IMR-90 (cell line): Measurements from ENCODE around the gene KRT77. TPM values are rescaled to one million over a fixed set of nuclear protein-coding genes. Genes with fewer than 3 reads are reported as not detected.
A peak's percentile ranks its signal among the peaks of the same experiment; 100 is the strongest.

Experiments used
- ATAC-seq: fragments of 200-7000 bp; cut with Tn5 transposase; 2 replicates; pipeline ENCODE4 v1.9.1; 2020; ENCODE audit warnings: low read depth, mild to moderate bottlenecking, moderate library complexity
- BruUV-seq: library from RNA; stranded (reverse); fragments of 400-500 nt; replicated peaks from 2 replicates; lab custom pipeline; 2021; lab: Mats Ljungman, UMichigan
- CTCF ChIA-PET: fragments of 300-600 bp; formaldehyde crosslinking; extraction: SDS; loops from one replicate; lab custom pipeline; 2021; ENCODE audit warnings: antibody characterized with exemption; lab: Yijun Ruan, JAX
- POLR2A ChIA-PET: fragments of 300-600 bp; sonication (Branson Sonifier 250); formaldehyde crosslinking; loops from one replicate; lab custom pipeline; 2022; ENCODE audit warnings: antibody characterized with exemption; ENCODE audit not compliant: unreplicated experiment; lab: Charles Lee
- DNase-seq: peaks from one replicate; pipeline ENCODE4 v3.0.0; 2013
- H2AFZ ChIP-seq: replicated peaks from 2 replicates; pipeline ENCODE3; 2013; ENCODE audit warnings: low read length, mild to moderate bottlenecking; ENCODE audit not compliant: poor library complexity
- H2AK5ac ChIP-seq: 2 replicates; pipeline ENCODE4 v1.6.1; 2013; ENCODE audit warnings: low read depth, low read length, inconsistent platforms
- H2AK9ac ChIP-seq: replicated peaks from 2 replicates; pipeline ENCODE3; 2013; ENCODE audit warnings: mild to moderate bottlenecking, low read depth, low read length, moderate library complexity; ENCODE audit not compliant: poor library complexity
- H2BK120ac ChIP-seq: 2 replicates; pipeline ENCODE4 v1.6.1; 2013; ENCODE audit warnings: low read depth, low read length, inconsistent platforms
- H2BK15ac ChIP-seq: 3 replicates; pipeline ENCODE4 v1.6.1; 2013; ENCODE audit warnings: low read depth, low read length, inconsistent platforms
- H2BK20ac ChIP-seq: 2 replicates; pipeline ENCODE4 v1.6.1; 2013; ENCODE audit warnings: low read depth, mild to moderate bottlenecking, inconsistent platforms, low read length, moderate library complexity
- H2BK5ac ChIP-seq: 2 replicates; pipeline ENCODE4 v1.6.1; 2013; ENCODE audit warnings: mild to moderate bottlenecking, low read depth, low read length, inconsistent platforms; ENCODE audit not compliant: poor library complexity, severe bottlenecking
- H3K14ac ChIP-seq: replicated peaks from 2 replicates; pipeline ENCODE4 v1.6.1; 2013; ENCODE audit warnings: low read depth, low read length, inconsistent platforms
- H3K18ac ChIP-seq: 2 replicates; pipeline ENCODE4 v1.6.1; 2013; ENCODE audit warnings: low read depth, low read length, control low read depth
- H3K23ac ChIP-seq: 2 replicates; pipeline ENCODE4 v1.6.1; 2013; ENCODE audit warnings: low read depth, low read length, inconsistent platforms
- H3K27ac ChIP-seq: 2 replicates; pipeline ENCODE4 v1.5.1; 2013; ENCODE audit warnings: mild to moderate bottlenecking, control low read depth, low read length; ENCODE audit not compliant: insufficient read depth
- H3K27me3 ChIP-seq: 2 replicates; pipeline ENCODE4 v1.6.1; 2013; ENCODE audit warnings: low read length; ENCODE audit not compliant: control insufficient read depth, insufficient read depth
- H3K36me3 ChIP-seq: 2 replicates; pipeline ENCODE4 v1.6.1; 2013; ENCODE audit warnings: low read length, mixed read lengths; ENCODE audit not compliant: control insufficient read depth, insufficient read depth
- H3K4ac ChIP-seq: 2 replicates; pipeline ENCODE4 v1.6.1; 2013; ENCODE audit warnings: low read depth, low read length, inconsistent platforms
- H3K4me1 ChIP-seq: 2 replicates; pipeline ENCODE4 v1.6.1; 2013; ENCODE audit warnings: low read length, mixed read lengths; ENCODE audit not compliant: control insufficient read depth, insufficient read depth
- H3K4me2 ChIP-seq: 2 replicates; pipeline ENCODE4 v1.6.1; 2013; ENCODE audit warnings: low read depth, mild to moderate bottlenecking, control low read depth, low read length, moderate library complexity
- H3K4me3 ChIP-seq: 2 replicates; pipeline ENCODE4 v1.5.1; 2013; ENCODE audit warnings: low read depth, mild to moderate bottlenecking, control low read depth, low read length, moderate library complexity; ENCODE audit not compliant: insufficient read depth
- H3K56ac ChIP-seq: 2 replicates; pipeline ENCODE4 v1.6.1; 2013; ENCODE audit warnings: low read length, inconsistent platforms; ENCODE audit not compliant: insufficient read depth; ENCODE audit errors: extremely low read depth
- H3K79me1 ChIP-seq, 2 experiments: 2 replicates each; pipeline ENCODE4 v1.6.1; 2013; ENCODE audit warnings: low read length in 2 of 2, inconsistent platforms in 1 of 2, low read depth in 1 of 2
- H3K9ac ChIP-seq: 2 replicates; pipeline ENCODE4 v1.6.1; 2013; ENCODE audit warnings: low read depth, low read length, control low read depth
- H3K9me1 ChIP-seq: 2 replicates; pipeline ENCODE4 v1.6.1; 2013; ENCODE audit warnings: low read length, inconsistent platforms; ENCODE audit not compliant: insufficient read depth
- H3K9me3 ChIP-seq: 2 replicates; pipeline ENCODE4 v1.6.1; 2013; ENCODE audit warnings: low read length; ENCODE audit not compliant: control insufficient read depth, insufficient read depth
- H4K20me1 ChIP-seq: 2 replicates; pipeline ENCODE4 v1.6.1; 2013; ENCODE audit warnings: low read length, inconsistent platforms; ENCODE audit not compliant: insufficient read depth
- H4K5ac ChIP-seq: 2 replicates; pipeline ENCODE4 v1.6.1; 2013; ENCODE audit warnings: mild to moderate bottlenecking, low read depth, low read length, control low read depth
- H4K8ac ChIP-seq, 2 experiments: 2 replicates each; pipeline ENCODE4 v1.6.1; 2013; ENCODE audit warnings: low read depth in 2 of 2, low read length in 2 of 2, control low read depth in 1 of 2, inconsistent platforms in 1 of 2
- H4K91ac ChIP-seq: 2 replicates; pipeline ENCODE4 v1.6.1; 2013; ENCODE audit warnings: low read depth, low read length, inconsistent platforms; ENCODE audit not compliant: insufficient read depth
- BHLHE40 ChIP-seq: fragments of 150-350 bp; IDR thresholded peaks from 2 replicates; pipeline ENCODE4 v1.6.1; 2016; ENCODE audit warnings: mild to moderate bottlenecking, low read depth, low read length
- FOS ChIP-seq: fragments of 150-350 bp; IDR thresholded peaks from 2 replicates; pipeline ENCODE4 v1.6.1; 2016; ENCODE audit warnings: low read depth, low read length
- MAZ ChIP-seq: IDR thresholded peaks from 2 replicates; pipeline ENCODE4 v1.6.1; 2012; ENCODE audit warnings: low read depth, mild to moderate bottlenecking, low read length, improper control_type of control experiment, moderate library complexity, borderline replicate concordance
- MXI1 ChIP-seq: IDR thresholded peaks from 2 replicates; pipeline ENCODE4 v1.6.1; 2012; ENCODE audit warnings: low read depth, mild to moderate bottlenecking, low read length, moderate library complexity, borderline replicate concordance
- NFE2L2 ChIP-seq: fragments of 150-350 bp; IDR thresholded peaks from 2 replicates; pipeline ENCODE4 v1.6.1; 2016; ENCODE audit warnings: low read depth, mild to moderate bottlenecking, low read length
- POLR2A ChIP-seq: IDR thresholded peaks from 2 replicates; pipeline ENCODE4 v1.6.1; 2012; ENCODE audit warnings: mild to moderate bottlenecking, low read depth, low read length
- RCOR1 ChIP-seq: IDR thresholded peaks from 2 replicates; pipeline ENCODE4 v1.6.1; 2012; ENCODE audit warnings: mild to moderate bottlenecking, low read length, improper control_type of control experiment; ENCODE audit not compliant: insufficient replicate concordance
- WGBS, 2 experiments: methylation state at CpG; one replicate each; pipeline versions ENCODE4 v1.1.5 to v1.1.7; 2013; ENCODE audit warnings: missing lambda C conversion rate in 2 of 2; ENCODE audit not compliant: insufficient read length in 1 of 2; ENCODE audit errors: extremely low coverage in 2 of 2; 5-methylcytosine and 5-hydroxymethylcytosine counted together
- dilution Hi-C: fragments of 300-500 bp; cut with HindIII; formaldehyde crosslinking; loops from one replicate; pipeline ENCODE4 v1.14.3; 2018; ENCODE audit warnings: low sequenced_read_pairs; ENCODE audit not compliant: unreplicated experiment
- in situ Hi-C: fragments of 300-500 bp; cut with MboI; formaldehyde crosslinking; loops from 3 replicates; pipeline ENCODE4 v1.14.3; 2019; ENCODE audit warnings: low sequenced_read_pairs, inconsistent platforms, mixed read lengths
- intact Hi-C: fragments of 100-400 bp; cut with micrococcal nuclease; formaldehyde crosslinking; loops from 2 replicates; pipeline ENCODE4 v1.10.0; 2022
- polyA plus RNA-seq, 3 experiments: library from polyadenylated mRNA; depleted of rRNA; stranded (reverse); fragments of >200 nt; gene quantifications; 2 replicates each; pipeline ENCODE4 v1.2.3, GENCODE V29; 2012; ENCODE audit warnings: low replicate concordance in 1 of 3
- total RNA-seq: library from RNA; depleted of rRNA; stranded (reverse); fragments of >200 nt; gene quantifications from 2 replicates; pipeline ENCODE4 v1.2.3, GENCODE V29; 2012
- TF ChIP-seq, protein P1 (sequence below): conservative IDR thresholded peaks from 2 replicates; pipeline ENCODE4 v1.5.1; 2012; ENCODE audit warnings: mild to moderate bottlenecking, low read depth, low read length, improper control_type of control experiment

Gene KRT77
- total and polyA plus RNA-seq, 2 of the 4 experiments (the other 2 are of a cell fraction): not detected

- H3K18ac ChIP-seq: no peak overlapping the region
- H2BK20ac ChIP-seq: no peak overlapping the region
- POLR2A ChIA-PET: no interaction called here
- H4K5ac ChIP-seq: no peak overlapping the region
- intact Hi-C loops: no loop called here
- H3K4me2 ChIP-seq: no peak overlapping the region
- no peak overlapping the region for H3K27ac ChIP-seq
- WGBS, 2 experiments: 43% methylated on average over 4 of the region's 8 CpGs; no CpG with 5 or more reads in 1 of the 2 experiments
- CTCF ChIA-PET: no interaction called here
- no peak overlapping the region for H2BK5ac ChIP-seq
- H3K9me3 ChIP-seq: no peaks in the 10 kb centered on the region
- dilution Hi-C loops: no loop called here
- H2BK120ac ChIP-seq: no peak overlapping the region
- H2AK5ac ChIP-seq: no peak overlapping the region
- H4K91ac ChIP-seq: no peak overlapping the region
- no peak overlapping the region for H4K8ac ChIP-seq
- TF ChIP-seq MXI1 (no peak), MAZ (no peak), RCOR1 (no peak), FOS (no peak), NFE2L2 (no peak), POLR2A (no peak), BHLHE40 (no peak)
- TF ChIP-seq, protein P1, sequence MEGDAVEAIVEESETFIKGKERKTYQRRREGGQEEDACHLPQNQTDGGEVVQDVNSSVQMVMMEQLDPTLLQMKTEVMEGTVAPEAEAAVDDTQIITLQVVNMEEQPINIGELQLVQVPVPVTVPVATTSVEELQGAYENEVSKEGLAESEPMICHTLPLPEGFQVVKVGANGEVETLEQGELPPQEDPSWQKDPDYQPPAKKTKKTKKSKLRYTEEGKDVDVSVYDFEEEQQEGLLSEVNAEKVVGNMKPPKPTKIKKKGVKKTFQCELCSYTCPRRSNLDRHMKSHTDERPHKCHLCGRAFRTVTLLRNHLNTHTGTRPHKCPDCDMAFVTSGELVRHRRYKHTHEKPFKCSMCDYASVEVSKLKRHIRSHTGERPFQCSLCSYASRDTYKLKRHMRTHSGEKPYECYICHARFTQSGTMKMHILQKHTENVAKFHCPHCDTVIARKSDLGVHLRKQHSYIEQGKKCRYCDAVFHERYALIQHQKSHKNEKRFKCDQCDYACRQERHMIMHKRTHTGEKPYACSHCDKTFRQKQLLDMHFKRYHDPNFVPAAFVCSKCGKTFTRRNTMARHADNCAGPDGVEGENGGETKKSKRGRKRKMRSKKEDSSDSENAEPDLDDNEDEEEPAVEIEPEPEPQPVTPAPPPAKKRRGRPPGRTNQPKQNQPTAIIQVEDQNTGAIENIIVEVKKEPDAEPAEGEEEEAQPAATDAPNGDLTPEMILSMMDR: no peak
- H2AFZ ChIP-seq: peak overlapping the region; percentile 21
- no peaks in the 10 kb centered on the region for H4K20me1 ChIP-seq
- no peak overlapping the region for H2BK15ac ChIP-seq
- H3K27me3 ChIP-seq: peaks cover 51% of the 10 kb centered on the region
- H3K4me1 ChIP-seq: peaks cover 2% of the 10 kb centered on the region; the same call in 1 of the 2 replicates
- no peak overlapping the region for H3K56ac ChIP-seq
- ATAC-seq: no peak
- H3K14ac ChIP-seq: no peak overlapping the region
- no TSS peak for BruUV-seq
- H3K9ac ChIP-seq: no peak overlapping the region
- H3K36me3 ChIP-seq: no peaks in the 10 kb centered on the region
- no peak overlapping the region for H3K4me3 ChIP-seq
- no peak overlapping the region for H3K23ac ChIP-seq
- in situ Hi-C loops: no loop called here
- no peak overlapping the region for H2AK9ac ChIP-seq
- DNase-seq: no peak
- H3K79me1 ChIP-seq: no peaks in the 10 kb centered on the region
- no peak overlapping the region for H3K4ac ChIP-seq
- H3K9me1 ChIP-seq: no peaks in the 10 kb centered on the region
Measured at GRCh38 chr12:52687497-52688385, 15.6 kb downstream of the KRT77 start.
